Body of pancreas (tissue), 4 donors: ENCODE results near the gene TCF7L1.

ENCODE experiments used
- POLR2A ChIP-seq, 3 donors: fragments of 450-650 bp; IDR thresholded peaks; one replicate each; pipeline ENCODE4 v1.6.1; 2016; ENCODE audit warnings: antibody characterized with exemption in 3 of 3, mild to moderate bottlenecking in 2 of 3
- TF ChIP-seq, protein P1 (sequence below), 7 experiments: fragments of 450-650 bp in 4 of 7; fragments of 200-600 bp in 3 of 7; sonication (generic) in 3 of 7; IDR thresholded peaks; one replicate each; pipeline ENCODE4 v1.5.1; 2016 to 2019; ENCODE audit warnings: antibody characterized with exemption in 7 of 7

- TF ChIP-seq, protein P1, sequence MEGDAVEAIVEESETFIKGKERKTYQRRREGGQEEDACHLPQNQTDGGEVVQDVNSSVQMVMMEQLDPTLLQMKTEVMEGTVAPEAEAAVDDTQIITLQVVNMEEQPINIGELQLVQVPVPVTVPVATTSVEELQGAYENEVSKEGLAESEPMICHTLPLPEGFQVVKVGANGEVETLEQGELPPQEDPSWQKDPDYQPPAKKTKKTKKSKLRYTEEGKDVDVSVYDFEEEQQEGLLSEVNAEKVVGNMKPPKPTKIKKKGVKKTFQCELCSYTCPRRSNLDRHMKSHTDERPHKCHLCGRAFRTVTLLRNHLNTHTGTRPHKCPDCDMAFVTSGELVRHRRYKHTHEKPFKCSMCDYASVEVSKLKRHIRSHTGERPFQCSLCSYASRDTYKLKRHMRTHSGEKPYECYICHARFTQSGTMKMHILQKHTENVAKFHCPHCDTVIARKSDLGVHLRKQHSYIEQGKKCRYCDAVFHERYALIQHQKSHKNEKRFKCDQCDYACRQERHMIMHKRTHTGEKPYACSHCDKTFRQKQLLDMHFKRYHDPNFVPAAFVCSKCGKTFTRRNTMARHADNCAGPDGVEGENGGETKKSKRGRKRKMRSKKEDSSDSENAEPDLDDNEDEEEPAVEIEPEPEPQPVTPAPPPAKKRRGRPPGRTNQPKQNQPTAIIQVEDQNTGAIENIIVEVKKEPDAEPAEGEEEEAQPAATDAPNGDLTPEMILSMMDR (IDR thresholded peaks at IDR 0.05): no peak
- no peak for TF ChIP-seq POLR2A (IDR thresholded peaks at IDR 0.05)
These were observed 47.6 kb upstream of the TCF7L1 start for GRCh38 chr2:85085563-85085962.
